NCI-H345 treated with DMSO at 0.1 percent for 48 hours (cell line): Measurements from ENCODE around the gene IAH1.

Source experiments
- DNase-seq: peaks from one replicate; lab custom pipeline; 2025; ENCODE audit not compliant: unreplicated experiment; lab: John Stamatoyannopoulos, UW

The IAH1 gene

GRCh38 chr2:9527995-9528787 lies 53.8 kb downstream of the IAH1 start:
- no peak for DNase-seq

- no peak for DNase-seq
Measured at GRCh38 chr2:9532421-9532820, 58.1 kb downstream of the IAH1 start.

GRCh38 chr2:9533663-9534062 lies 59.3 kb downstream of the IAH1 start:
- no peak for DNase-seq

GRCh38 chr2:9535177-9535576 lies 60.8 kb downstream of the IAH1 start:
- DNase-seq, result no peak

- no peak for DNase-seq
Measured at GRCh38 chr2:9536504-9536903, 62.2 kb downstream of the IAH1 start.

- DNase-seq, result no peak
Measured at GRCh38 chr2:9538000-9538507, 63.7 kb downstream of the IAH1 start.
